T-helper 2 cell treated with Interferon-gamma antibody and Interleukin-4, amounts not matched to agents 100 ng/mL and 5 ng/mL, for 36 hours (primary cell): ENCODE measurements around the gene DTX3. TPM values are rescaled to one million over a fixed set of nuclear protein-coding genes. Genes with fewer than 3 reads are reported as not detected.

Experiments
- intact Hi-C: fragments of 100-400 bp; cut with micrococcal nuclease; formaldehyde crosslinking; loops from one replicate; pipeline ENCODE4 v1.15.1; 2023
- total RNA-seq: library from RNA; stranded (reverse); gene quantifications from 2 replicates; pipeline ENCODE4 v1.2.3, GENCODE V29; 2022

Gene DTX3
- total RNA-seq, 1 donor from 2014 or later = 19.1 TPM

GRCh38 chr12:57619434-57620244 is 15.0 kb downstream of the DTX3 start:
- intact Hi-C loops = loop anchor here (2.0 to 5.0 kb wide), 4 partner anchors 73 to 157 kb away; partner anchors contain the start of genes ARHGAP9 and DCTN2

DNA sequence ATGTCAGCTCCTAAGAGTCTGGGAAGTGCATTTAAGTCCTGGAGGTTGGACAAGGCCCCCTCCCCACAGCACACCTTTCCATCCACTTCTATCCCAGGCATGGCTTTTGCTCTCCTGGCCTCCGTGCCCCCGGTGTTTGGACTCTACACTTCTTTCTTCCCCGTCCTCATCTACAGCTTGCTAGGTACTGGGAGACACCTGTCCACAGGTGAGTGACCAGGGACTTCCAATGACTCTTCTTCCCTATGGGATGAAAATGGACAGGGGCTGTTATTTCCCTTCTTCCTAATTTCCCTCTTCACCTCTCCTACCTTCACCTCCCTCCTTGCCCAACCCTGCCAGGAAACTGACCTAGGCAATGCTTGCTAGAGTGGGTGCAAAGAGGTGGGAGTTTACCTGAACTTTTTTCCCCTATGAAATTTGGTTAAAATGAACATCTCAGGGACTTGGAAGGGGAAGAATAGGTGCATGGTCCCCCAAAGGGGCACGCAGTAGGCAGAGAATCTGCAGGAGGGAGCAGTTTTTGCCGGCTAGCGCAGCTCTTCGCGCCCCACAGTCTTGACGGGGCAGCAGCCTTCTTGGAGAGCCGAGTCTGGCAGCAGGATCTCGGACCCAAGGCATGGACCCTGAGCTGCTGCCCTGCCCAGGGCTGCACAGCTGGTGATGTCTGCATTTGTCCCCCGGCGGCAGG is 15.8 kb downstream of the DTX3 start:
- intact Hi-C loops = loop anchor here (2.0 to 5.0 kb wide), 4 partner anchors 74 to 158 kb away; partner anchors contain the start of genes ARHGAP9 and DCTN2

- intact Hi-C loops = loop anchor here (1.0 to 5.0 kb wide), 5 partner anchors 38 to 159 kb away; partner anchors contain the start of genes ARHGAP9 and DCTN2
Measured at GRCh38 chr12:57620936-57621496, 16.4 kb downstream of the DTX3 start.

GRCh38 chr12:57621497-57622292 is 17.1 kb downstream of the DTX3 start:
- intact Hi-C loops = loop anchor here (1.0 to 5.0 kb wide), 5 partner anchors 38 to 159 kb away; partner anchors contain the start of genes ARHGAP9 and DCTN2

DNA sequence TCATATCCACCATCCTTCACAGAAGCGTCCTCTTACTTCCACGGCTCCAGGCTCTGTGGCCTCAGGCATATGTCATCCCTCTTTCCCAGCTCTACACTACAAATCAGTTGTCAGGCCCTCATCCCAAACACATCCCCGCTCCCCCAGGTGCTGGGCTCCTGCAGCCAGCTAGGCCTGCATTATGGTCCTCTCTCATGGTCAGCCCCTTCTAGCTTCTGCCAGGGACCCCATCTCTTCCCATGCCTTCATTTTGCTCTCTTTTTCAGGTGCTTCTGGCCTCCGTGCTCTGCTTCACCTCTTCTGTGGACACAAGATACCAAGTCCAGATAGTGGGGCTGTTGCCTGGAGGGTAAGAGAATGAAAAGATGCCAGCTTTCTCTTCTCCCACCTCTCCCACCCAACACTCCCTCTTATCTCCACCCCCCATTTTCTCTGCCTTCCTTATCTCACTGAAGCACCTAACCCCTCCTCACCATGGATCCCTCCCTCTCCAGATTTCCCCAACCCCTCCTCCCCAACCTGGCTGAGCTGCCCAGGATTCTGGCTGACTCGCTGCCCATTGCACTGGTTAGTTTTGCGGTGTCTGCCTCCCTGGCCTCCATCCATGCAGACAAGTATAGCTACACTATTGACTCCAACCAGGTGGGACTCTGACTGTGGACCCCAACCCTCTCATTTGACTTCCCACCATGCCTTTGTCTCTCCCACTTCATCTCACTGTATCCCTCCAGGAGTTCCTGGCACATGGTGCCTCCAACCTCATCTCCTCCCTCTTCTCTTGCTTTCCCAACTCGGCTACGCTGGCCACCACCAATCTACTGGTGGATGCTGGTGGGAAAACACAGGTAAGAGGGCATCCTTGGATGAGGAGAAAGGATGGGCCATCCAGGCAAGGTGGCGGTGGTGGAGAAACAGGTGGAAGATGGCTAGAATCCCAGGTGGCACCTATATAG is 17.9 kb downstream of the DTX3 start:
- intact Hi-C loops = loop anchor here (5.0 kb wide), 3 partner anchors 120 to 160 kb away; partner anchors contain the start of gene ARHGAP9

DNA sequence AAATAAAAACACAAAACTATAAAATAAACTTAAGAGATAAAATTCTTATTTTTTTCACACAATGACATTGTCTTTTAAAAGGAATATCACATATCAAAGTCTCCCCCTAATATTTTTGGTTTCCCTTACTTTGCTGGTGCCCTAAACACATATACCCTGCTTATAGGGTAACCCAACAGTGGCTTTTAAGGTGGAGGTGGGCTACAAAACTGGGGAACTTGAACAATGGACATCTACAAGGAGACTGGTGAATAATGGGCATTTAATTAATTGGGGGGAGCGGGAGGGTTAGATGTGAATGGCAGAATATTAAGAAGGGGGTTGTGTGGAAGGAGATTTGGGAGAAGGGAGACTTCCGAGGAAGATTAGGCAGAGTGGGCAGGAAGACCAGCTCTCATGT is 18.8 kb downstream of the DTX3 start:
- intact Hi-C loops = loop anchor here (5.0 kb wide), 3 partner anchors 119 to 161 kb away; partner anchors contain the start of gene ARHGAP9

- intact Hi-C loops = loop anchor here (5.0 kb wide), 3 partner anchors 118 to 162 kb away; partner anchors contain the start of gene ARHGAP9
Measured at GRCh38 chr12:57623811-57624390, 19.3 kb downstream of the DTX3 start.

DNA sequence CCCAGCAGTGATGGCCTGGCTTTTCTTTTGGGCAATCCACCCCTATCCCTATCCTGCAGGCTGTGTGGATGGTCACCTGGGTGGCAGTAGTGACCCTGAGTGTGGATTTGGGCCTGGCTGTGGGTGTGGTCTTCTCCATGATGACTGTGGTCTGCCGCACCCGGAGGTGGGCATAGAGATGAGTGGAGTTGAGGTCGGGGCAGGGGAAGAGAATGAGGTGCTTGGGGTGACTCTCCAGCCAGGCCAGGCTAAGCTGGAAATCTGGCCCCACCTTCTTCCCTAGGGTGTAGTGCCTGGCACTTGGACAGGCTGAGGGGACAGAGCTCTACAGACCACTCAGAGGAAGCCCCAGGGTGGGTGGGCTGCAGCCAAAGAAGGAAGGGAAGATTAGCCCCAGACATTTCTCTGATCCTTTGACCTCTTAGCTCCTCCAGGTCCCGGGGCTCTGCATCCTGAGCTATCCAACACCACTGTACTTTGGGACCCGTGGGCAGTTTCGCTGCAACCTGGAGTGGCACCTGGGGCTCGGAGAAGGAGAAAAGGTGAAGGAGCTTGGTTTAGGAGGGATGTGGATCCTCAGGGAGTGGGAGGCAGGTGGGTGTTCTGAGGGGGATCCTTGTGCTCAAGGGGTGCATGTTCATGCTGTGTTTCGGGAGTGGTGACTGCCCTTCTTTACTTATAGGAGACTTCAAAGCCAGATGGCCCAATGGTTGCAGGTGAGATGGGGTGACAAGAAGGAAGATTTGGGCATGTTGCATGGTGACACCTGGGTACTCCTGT is 20.0 kb downstream of the DTX3 start:
- intact Hi-C loops = loop anchor here (5.0 kb wide), 3 partner anchors 118 to 162 kb away; partner anchors contain the start of gene ARHGAP9

DNA sequence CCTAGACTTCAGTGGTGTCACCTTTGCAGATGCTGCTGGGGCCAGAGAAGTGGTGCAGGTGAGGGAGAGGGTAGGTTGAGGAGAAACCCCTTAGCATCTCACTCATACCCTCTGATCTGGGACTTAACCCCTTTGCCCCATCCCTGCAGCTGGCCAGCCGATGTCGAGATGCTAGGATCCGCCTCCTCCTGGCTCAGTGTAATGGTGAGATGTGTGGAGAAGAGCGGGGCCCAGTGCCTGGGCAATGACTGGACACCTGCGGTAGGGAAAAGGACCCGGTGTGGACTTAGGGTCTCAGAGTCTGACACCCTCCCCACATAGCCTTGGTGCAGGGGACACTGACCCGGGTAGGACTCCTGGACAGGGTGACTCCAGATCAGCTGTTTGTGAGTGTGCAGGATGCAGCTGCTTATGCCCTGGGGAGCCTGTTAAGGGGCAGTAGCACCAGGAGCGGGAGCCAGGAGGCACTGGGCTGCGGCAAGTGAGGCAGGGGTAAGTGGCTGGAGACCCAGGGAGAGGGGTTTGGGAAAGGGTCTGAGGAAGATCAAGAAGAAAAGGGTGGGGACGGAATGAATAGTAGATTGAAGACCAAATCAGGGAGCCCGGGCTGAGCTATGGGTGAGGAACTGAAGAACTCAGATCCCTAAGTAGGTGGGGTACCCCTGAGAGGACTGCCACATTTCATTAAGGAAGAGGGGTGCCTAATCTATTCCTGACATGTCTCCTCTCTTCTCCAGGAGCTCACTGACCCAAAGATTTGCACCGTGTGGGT is 20.8 kb downstream of the DTX3 start:
- intact Hi-C loops = no loop called here

- intact Hi-C loops = no loop called here
Measured at GRCh38 chr12:57626111-57626920, 21.7 kb downstream of the DTX3 start.

DNA sequence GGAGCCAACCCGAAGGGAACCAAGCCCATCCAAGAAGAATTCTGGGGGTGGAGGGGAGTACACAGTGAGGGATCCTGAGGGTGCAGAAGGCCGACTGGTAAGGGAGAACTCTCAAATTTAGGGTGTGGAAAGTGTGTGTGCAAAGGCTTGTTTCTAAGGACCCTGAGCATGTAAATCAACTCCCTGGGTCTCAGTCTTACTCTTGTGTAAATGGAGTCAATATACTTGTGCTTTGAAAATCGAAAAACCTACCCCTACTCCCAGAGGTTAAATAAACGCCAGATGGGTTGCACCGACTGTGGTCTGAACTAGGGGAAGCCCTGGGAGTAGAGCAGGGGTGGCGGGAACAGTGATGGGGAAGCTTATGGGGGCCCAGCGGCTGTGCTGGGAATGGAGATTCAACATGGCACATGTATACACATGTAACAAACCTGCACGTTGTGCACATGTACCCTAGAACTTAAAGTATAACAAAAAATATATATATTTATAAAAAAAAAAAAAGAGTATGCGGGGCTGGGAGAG is 22.4 kb downstream of the DTX3 start:
- intact Hi-C loops = no loop called here

- intact Hi-C loops = no loop called here
Measured at GRCh38 chr12:57627501-57628279, 23.1 kb downstream of the DTX3 start.

DNA sequence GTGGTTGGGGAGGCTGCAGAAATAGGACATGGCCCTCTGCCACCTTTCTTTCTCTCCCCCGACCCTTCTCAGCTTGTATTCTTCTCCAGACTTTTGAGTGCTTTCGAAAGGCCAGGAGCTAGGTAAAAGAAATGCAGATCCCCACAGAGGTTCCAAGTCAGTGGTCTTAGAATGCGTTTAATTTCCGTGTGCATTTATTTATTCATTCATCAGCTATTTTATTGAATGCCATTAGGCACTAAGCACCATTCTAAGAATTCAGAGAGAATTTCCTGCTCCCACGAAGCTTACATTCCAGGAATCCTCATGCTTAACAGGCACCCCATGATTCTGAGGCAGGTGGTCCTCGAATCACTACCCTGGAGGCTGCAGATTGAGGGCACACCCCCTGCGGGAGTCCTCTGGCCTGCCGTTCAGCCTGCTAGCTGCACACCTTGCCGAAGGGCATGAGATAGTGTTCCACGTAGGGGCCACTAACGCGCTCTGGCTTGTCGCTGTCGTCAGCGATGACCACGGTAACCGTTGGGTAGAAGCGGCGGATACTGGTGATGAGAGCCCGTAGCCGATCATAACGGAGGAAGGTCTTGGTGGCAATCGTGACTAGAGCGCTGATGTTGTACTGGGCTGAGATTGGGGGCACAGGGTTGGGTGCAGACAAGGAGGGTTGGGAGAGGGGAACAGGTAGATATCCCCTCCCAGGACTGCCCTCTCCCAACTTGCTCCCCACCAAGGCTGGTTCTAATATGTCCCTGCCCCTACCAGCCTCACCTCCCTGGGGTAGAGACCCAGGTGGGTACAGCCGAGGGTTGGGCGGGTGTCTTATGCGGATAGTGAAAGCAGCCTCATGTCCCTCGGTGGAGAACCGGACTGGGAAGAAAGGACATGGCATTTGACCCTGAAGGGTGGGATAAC is 23.9 kb downstream of the DTX3 start:
- intact Hi-C loops = no loop called here

- intact Hi-C loops = loop anchor here (5.0 kb wide), 1 partner anchor 62 kb away; the partner anchor contains the start of gene OS9
Measured at GRCh38 chr12:57629897-57630471, 25.4 kb downstream of the DTX3 start.
